GM18526 (cell line): ENCODE results near the gene PDE7B.

Experiments
- POLR2A ChIP-seq: IDR thresholded peaks from 3 replicates; pipeline ENCODE4 v1.6.1; 2011; ENCODE audit not compliant: insufficient read length; ENCODE audit errors: extremely low read depth

PDE7B gene

DNA sequence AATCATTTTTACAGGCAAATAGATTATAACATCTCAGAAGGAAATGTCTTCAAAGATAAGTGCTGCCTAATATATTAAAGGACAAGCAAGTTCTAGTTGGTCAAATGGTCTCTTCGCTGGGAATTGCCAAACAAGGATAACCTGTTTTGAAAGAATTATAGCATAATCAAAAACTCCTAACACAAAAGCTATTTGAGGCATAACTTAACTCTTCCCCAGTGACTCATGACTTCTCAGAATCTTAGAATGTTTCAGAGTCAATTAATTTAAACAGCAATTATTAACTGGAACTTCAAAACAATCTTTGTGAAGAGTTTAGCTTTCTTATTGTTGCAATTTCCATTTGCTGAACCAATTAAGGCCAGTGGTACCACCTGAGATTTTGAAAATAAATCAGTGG is 272.0 kb downstream of the PDE7B start:
- TF ChIP-seq POLR2A = no peak

DNA sequence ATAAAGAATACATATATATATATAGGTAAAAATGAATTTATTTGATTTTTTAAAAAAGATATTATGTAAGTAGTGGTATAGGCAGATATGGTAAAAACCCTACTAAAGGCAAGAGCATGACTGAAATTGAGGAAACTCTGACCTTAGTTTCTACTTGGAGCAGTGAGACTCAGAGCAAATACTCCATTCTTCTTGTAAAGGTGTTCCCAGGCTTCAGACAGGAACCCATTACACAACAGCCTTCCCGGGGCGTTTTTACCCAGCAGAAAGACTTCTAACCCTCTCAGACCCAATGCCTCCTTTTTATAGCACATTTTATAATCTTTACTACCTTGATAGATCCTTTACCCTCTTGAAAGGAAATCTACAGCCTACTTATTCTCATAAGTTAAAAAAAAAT is 274.1 kb downstream of the PDE7B start:
- no peak for TF ChIP-seq POLR2A

GRCh38 chr6:136127873-136128272 is 276.4 kb downstream of the PDE7B start:
- TF ChIP-seq POLR2A = no peak

DNA sequence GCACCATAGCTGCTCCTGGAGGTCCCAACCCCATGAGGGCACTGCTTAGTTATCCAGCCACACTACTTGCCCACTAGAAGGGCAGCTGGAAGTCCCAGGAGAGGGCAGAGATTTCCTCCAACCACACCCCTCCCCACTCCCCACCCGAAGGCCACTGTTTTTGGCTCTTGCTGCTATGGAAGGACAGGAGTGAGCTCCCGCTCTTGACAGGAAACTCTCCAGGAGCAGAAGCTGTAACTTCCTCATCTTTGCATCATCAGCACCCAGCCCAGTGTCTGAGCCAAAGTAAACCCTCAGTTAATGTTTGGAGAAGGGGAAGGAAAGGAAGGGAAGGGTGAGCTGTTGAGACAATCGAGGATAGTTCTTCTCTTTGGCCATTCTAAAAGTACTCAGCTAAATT is 277.9 kb downstream of the PDE7B start:
- TF ChIP-seq POLR2A = no peak

- TF ChIP-seq POLR2A = no peak
Observed at GRCh38 chr6:136134268-136134667, 282.8 kb downstream of the PDE7B start.

GRCh38 chr6:136134751-136135150 is 283.2 kb downstream of the PDE7B start:
- no peak for TF ChIP-seq POLR2A

GRCh38 chr6:136136274-136136673 is 284.8 kb downstream of the PDE7B start:
- TF ChIP-seq POLR2A = no peak

DNA sequence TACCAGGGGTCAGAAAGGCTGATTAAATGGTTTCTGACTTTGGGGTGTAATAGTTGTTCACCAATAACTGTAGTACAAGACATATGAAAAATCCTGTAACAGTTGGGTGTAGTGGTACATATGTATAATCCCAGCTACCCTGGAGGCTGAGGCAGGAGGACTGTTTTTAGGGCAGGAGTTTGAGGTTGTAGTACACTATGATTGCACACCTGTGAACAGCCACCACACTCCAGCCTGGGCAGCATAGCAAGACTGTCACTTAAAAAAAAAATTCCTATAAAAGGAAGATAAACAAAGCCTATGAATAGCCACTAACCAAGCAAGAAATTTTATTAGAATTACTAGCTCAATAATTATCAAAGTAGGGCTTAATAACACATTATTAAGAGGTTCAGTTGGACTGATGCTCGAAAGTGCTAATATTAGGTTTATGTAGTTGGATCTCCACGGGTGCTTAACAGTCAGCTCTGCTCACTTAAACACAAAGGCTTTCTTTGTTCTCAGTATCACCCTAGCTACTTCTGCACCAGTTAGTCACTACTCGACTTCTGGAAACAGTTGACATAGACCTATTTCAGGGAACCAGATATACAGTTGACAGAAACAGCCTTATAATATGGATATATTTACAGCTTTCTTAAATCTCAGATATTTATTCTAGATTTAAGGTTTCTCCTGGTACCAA is 285.6 kb downstream of the PDE7B start:
- TF ChIP-seq POLR2A = no peak

GRCh38 chr6:136137739-136138402 is 286.4 kb downstream of the PDE7B start:
- TF ChIP-seq POLR2A = no peak

DNA sequence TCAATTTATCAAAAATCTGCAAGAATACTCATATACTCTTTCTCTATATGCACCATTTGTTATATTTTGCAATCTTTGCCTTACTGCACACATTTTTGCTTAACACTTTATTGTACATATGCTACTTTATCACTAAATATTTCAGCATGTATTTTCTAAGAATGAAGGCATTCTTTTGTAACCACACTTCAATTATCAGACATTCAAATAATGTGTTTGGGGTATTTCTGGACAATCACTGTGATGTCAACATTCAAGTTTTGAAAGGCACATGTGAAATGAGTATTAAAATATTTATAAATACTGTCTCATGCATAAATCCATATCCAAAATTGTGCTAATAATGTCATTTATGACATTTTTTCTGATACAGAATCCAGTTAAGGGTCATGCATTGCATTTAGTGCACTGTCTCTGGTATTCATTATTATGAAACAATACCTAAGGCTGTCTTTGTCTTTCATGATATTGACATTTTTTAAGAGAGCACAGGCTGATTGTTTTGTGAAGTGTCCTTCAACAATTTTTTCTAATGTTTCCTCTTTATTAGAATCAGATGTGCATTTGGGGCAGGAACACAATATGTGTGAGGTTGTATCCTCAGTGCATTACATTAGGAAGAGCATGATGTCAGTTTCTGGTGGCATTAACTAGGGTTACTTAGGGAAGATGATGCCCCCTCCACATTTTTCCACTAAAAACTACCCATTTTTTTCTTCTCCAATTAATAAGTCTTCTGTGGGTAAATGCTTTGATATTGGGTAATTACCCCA is 292.9 kb downstream of the PDE7B start:
- TF ChIP-seq POLR2A = no peak

- TF ChIP-seq POLR2A = no peak
Observed at GRCh38 chr6:136146130-136146529, 294.6 kb downstream of the PDE7B start.

DNA sequence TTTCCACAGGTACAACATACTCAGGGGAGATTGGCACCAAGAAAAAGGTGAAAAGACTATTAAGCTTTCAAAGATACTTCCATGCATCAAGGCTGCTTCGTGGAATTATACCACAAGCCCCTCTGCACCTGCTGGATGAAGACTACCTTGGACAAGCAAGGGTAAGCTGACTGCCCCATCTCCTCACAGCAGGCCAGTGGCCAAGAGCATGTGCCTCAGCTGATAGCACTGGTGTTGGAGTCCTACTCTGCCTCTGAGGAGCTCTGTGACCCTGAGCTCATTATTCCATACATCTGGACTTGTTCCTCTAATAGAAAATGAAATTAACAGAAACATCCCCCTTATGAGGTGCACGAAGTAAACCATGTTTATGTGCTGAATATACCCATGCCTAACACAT is 295.8 kb downstream of the PDE7B start:
- no peak for TF ChIP-seq POLR2A

GRCh38 chr6:136148051-136148450 is 296.6 kb downstream of the PDE7B start:
- TF ChIP-seq POLR2A = no peak

DNA sequence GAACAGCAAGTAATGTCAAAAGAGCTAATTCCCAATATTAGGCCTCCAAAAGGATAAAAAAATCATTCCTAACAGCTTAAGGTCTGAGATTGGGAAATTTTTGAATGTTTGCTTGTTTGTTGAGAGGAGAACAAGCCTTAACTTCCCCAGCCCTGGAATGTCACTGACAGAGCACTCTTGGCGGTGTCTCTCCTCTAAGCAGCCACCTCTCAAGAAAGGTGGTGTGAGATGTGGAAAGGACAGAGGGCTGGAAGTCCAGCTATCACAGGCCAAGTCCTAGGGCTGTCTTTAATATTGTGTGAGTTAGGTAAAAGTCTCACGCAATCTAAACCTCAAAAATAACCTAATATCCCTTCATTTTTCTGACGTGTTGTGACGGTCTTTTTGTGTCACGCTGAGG is 297.0 kb downstream of the PDE7B start:
- no peak for TF ChIP-seq POLR2A

DNA sequence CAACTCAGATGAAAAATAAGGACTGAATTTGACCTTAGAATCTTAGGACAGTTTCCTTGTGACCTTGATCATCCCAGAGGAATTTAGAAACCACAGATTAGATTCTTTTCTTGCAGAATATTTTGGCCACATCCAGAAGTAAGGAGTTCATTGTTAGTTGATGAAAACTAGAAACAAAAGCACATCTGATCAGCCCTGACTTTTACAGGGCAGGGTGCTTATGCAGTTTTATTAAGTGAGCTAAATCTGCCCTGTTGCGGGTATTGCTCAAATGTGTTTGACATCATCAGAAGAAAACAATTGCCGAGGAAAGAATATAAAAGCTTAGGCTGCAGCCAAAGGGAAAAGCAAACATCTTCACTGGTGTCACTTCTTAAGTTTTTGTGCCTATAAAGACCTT is 297.8 kb downstream of the PDE7B start:
- TF ChIP-seq POLR2A = no peak

DNA sequence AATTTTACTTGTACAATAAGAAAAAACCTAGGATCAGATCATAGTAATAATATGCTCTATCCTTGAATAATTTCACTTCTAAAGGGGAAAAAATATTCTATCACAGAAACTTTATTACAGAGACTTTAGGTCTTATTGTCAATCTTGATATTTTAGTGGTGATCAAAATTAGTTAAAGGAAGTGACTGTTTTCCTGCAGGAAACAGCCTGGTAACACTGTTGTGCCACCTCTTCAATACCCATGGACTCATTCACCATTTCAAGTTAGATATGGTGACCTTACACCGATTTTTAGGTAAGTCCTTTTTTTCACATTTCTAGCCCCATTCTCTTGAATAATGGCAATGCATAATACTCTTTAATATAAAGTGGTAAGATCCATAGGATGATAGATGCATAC is 299.5 kb downstream of the PDE7B start:
- no peak for TF ChIP-seq POLR2A
